NCI-H1436 treated with DMSO at 0.1 percent for 48 hours (cell line): Measurements from ENCODE around the gene TNN.
"Not testable (repeated sequence)": the region's sequence is repeated elsewhere in the genome, so short reads cannot be mapped to it uniquely, and the experiment has no call there.

ENCODE experiments used
- DNase-seq: peaks from one replicate; lab custom pipeline; 2025; lab: John Stamatoyannopoulos, UW

Gene TNN, protein sequence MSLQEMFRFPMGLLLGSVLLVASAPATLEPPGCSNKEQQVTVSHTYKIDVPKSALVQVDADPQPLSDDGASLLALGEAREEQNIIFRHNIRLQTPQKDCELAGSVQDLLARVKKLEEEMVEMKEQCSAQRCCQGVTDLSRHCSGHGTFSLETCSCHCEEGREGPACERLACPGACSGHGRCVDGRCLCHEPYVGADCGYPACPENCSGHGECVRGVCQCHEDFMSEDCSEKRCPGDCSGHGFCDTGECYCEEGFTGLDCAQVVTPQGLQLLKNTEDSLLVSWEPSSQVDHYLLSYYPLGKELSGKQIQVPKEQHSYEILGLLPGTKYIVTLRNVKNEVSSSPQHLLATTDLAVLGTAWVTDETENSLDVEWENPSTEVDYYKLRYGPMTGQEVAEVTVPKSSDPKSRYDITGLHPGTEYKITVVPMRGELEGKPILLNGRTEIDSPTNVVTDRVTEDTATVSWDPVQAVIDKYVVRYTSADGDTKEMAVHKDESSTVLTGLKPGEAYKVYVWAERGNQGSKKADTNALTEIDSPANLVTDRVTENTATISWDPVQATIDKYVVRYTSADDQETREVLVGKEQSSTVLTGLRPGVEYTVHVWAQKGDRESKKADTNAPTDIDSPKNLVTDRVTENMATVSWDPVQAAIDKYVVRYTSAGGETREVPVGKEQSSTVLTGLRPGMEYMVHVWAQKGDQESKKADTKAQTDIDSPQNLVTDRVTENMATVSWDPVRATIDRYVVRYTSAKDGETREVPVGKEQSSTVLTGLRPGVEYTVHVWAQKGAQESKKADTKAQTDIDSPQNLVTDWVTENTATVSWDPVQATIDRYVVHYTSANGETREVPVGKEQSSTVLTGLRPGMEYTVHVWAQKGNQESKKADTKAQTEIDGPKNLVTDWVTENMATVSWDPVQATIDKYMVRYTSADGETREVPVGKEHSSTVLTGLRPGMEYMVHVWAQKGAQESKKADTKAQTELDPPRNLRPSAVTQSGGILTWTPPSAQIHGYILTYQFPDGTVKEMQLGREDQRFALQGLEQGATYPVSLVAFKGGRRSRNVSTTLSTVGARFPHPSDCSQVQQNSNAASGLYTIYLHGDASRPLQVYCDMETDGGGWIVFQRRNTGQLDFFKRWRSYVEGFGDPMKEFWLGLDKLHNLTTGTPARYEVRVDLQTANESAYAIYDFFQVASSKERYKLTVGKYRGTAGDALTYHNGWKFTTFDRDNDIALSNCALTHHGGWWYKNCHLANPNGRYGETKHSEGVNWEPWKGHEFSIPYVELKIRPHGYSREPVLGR (N-terminal part only)

DNA sequence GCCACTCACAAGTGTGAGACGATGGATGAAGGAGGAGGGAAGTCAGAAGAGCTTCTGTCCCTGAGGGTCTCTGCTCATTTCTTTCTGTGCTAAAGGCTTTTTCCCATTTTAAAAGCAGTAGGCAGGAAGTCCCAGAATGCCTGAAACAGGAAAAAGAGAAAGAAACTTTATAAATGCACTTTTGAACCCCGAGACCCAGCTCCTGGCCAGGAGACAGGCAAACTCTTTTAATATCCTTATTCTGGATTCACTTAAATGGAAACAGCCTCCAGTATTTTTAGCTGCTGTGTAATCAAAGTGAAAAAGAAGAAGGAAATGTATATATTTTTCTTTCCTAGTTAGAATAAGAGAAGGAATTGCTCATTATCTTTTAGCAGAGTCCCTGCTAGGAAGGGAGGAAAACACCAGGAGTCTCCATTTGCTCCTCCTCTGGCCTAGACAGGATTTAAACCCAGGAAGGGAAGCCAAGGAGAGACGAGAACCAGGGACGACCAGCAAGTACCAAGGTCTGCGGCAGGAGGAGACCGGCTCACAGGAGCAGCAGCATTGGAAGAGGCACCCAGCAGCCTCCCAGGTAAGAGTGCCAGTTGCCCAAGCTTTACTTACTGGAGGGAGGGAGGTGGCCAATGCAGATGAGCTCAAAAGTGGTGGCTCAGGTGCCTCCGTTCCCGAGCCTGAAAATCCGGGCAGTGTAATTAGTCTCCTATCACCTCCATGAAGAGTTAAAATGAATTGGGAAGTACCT lies at the start of gene TNN:
TSS of gene TNN (plus strand) at position 472 of the 745 bp plus-strand sequence. CDS start 9,586 bp downstream, outside the sequence.
- DNase-seq = no peak

DNA sequence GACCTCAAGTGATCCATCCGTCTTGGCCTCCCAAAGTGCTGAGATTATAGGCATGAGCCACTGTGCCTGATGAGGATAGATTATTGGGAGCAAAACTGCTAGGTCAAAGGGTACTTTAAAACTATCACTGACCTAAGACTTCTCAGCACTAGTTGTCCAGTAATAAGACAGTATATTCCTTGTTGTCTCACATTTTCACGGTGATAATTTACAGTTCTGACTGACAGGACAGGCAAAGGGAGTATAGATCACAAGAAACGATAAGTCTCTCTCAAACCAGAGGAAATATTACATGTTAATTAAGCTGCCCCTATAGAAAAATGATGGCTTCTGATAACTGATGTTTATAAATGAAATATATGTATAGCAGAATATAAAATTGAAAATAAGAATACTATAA lies 48.1 kb upstream of the TNN start:
- DNase-seq = no peak

- DNase-seq = peak; percentile 86
Observed at GRCh38 chr1:175023043-175023921, 44.4 kb upstream of the TNN start, which contains the start of gene MRPS14. MRPS14 (minus strand) TSS chr1:175023425; CDS start chr1:175023408, 17 bp downstream.

DNA sequence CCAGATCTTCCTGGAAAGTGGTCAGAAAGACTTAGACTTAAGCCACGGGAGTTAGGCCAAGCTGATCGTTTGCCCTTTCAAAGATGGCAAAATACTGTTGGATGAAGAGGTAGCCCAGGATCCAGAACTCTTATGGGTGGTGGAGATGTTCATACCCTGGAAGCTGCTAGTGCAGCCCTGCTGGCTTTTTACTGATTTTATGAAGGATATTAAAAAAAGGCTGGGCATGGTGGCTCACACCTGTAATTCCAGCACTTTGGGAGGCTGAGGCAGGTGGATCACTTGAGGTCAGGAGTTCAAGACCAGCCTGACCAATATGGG lies 43.8 kb upstream of the TNN start:
- not testable (repeated sequence) for DNase-seq

GRCh38 chr1:175024773-175025172 lies 42.9 kb upstream of the TNN start:
- no peak for DNase-seq

DNA sequence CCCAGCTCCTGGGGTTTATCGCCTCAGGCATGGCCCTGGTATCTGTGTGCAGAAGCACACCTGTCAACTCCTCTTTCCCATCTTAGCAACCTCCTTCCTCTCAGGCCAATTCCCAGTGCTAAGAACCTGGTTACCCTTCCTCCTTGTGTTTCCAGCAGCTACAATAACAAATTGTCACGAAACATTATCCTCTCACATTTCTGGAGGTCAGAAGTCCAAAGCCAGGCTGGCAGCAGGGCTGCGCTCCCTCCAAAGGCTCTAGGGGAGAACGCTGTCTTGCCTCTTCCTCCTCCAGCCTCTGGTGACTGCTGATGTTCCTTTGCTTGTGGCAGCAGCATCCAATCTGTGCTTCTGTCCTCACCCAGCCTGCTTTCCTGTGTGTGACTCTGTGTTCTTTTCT lies 33.7 kb upstream of the TNN start:
- DNase-seq = no peak

DNA sequence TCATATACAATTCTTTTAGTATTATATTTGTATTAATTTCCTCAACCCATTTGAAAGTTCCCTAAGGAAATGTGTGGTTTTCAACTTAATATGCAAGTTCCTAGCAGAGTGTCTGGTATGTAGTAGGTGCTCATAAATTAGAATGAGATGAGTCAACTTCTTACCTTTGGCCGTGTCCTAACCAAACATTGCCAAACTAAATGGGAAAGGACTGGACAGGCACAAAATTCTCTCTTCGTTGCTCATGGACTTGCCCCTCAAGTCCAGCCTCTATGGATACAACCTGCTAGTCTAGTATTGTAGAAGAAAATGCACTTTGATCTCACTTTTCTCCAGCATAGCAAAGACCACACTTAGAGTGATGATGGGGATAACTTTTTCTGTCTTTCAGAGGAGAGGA lies 32.9 kb upstream of the TNN start:
- DNase-seq = no peak

- no peak for DNase-seq
Observed at GRCh38 chr1:175035865-175036264, 31.8 kb upstream of the TNN start.

DNA sequence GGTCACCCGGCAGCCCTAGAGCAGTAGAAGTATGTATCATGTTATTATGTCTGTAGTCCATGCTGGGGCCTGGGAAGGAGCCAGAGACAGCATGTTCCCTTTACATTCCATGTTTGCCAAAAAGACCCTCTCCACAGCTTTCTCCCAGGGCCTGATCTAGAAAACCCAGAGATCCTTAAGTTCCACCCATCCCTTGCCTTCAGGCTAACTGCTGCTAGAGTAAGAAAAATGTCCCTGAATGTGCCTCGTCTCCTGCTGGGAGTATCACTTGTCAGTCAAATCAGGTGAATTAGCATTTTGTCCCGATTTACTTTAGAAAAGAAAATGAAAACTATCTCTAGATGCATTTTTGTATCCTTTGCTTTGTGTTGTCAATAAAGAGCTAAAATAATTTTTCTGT lies 31.2 kb upstream of the TNN start:
- no peak for DNase-seq

DNA sequence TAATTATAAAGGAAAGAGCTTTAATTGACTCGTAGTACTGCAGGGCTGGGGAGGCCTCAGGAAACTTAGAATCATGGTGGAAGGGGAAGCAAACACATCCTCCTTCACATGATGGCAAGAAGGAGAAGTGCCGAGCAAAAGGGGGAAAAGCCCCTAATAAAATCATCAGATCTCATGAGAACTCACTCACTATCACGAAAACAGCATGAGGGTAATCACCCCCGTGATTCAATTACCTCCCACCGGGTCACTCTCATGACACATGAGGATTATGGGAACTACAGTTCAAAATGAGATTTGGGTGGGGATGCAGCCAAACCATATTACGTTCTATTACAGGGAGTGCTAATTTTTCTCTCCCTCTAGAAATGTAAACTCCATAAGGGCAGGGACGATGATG lies 30.2 kb upstream of the TNN start:
- no peak for DNase-seq

DNA sequence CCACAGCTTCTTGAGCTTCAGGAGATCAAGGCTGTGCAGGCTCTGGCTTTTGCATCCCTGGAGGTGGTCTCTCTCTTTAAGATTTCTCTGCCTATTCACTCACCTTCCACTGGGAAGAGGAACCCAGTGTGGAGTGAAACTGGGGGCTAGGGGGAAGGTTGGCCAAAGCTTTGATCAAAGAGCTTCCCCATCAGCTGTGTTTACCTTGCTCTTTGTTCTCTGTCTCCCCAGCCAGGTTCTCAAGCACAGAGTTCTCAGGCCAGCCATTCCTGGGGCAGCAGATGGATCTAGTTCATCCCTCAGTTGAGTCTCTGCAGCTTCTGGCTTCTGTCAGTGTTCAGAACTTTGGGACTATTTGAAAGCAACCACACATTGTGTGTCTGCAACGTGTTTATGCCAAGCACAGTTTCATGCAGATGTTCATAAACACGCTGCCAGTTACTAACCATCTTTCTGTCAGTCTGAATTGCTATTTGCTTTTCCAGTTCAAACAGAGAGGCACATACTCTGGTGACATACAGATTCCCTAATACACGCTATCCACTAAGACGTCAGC lies 27.2 kb upstream of the TNN start:
- DNase-seq = no peak

DNA sequence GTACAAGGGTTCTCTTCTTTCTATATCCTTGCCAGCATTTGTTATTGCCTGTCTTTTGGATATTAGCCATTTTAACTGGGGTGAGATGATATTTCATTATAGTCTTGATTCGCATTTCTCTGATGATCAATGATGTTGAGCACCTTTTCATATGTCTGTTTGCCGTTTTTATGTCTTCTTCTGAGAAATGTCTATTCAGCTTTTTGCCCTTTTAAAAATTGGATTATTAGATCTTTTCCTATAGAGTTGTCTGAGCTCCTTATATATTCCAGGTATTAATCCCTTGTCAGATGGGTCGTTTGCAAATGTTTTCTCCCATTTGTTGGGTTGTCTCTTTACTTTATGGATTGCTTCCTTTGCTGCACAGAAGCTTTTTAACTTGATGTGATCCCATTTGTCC lies 25.0 kb upstream of the TNN start:
- DNase-seq = no peak

DNA sequence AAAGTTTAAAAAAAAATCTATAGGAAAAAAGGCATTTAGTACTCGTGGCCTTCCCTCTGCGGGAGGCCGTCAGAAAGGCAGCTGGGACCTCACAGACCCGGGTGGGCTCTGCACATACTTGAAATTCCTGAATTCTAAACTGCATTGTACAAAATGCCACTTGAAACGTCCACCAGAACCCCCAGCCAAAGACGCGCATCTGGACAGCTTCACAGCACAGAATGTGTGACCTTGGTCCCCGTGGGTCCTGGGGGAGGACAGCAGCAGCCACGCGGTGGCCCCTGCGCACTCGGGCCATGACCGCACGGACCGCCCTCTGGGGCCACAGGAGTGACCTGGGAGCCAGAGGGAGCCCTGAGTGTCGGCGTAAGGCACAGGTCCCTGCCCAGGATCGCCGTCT lies 23.8 kb upstream of the TNN start:
- no peak for DNase-seq

DNA sequence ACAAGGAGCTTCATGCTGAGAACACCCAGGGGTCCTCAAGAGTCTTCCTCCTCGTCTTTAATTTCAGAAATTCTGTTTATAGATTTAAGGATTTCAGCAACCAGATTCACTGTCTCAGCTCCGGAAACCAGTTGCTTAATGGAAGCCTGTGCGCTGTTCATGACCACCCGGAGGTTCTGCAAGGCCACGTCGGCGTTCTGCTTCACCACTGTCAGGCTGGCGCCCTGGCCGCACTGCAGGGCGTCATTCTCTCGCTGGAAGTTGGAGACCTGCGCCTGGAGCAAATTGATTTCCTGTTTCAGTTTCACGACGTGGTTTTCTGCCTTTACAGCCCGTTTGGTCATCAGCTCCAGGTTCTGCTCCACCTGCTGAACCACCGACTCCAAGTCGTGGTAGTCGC lies 23.0 kb upstream of the TNN start:
- DNase-seq = not testable (repeated sequence)

DNA sequence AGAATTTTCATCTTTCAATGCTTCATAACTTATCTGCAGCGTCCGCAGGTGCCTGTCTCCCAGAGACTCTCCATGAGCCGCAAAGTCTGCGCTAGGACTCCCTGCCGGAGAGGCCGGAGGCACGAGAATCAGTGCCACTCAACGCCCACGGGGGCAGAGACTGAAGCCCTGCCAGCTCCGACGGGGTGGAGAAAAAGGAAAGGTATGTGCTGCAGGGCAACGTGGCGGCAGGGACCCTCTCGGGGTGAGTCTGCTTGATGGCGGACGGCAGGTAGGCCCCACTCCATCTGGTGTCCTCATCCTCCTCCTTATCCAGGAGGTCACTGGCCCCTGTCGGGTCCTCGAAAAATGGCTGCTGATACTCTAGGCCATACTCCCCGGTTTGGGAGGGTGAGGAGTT lies 22.5 kb upstream of the TNN start:
- no peak for DNase-seq

DNA sequence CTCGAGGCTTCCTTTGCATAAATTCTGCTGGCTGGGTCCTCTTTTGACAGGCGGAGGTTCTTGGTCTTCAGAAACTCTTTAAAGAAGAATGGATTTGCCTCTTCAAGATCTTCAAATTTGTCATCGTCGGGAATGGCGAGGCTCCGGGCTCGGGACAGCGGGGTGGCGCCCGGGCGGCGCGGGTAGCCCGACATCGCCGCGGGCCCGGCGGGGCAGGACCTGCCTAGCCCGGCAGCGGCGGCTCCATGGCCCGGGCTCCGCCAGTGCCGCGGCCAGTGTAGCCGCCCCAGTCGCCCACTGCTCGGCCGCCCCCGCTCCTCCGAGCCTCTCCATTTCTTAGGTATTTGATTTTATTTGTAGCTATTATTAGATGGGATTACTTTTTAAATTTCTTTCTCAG lies 22.1 kb upstream of the TNN start:
- no peak for DNase-seq

DNA sequence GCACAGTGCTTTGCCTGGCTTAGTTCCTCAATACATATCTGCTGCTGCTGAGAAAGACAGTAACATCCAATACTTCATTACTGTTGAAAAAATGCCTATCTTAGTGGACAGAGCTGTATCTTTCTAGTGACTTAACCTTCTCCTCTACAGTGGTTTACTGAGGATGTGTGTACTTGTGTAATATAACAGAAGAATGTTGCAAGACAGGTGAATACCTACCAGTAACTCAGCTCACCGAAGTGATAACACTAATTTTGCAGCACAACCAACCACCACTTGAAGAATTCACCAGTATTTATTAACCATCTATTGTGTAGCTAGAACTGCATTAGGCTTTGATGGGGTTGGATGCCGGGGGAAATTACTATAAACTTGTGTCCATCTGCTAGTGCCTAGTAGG lies 16.6 kb upstream of the TNN start:
- no peak for DNase-seq

GRCh38 chr1:175054736-175055135 lies 12.9 kb upstream of the TNN start:
- no peak for DNase-seq

DNA sequence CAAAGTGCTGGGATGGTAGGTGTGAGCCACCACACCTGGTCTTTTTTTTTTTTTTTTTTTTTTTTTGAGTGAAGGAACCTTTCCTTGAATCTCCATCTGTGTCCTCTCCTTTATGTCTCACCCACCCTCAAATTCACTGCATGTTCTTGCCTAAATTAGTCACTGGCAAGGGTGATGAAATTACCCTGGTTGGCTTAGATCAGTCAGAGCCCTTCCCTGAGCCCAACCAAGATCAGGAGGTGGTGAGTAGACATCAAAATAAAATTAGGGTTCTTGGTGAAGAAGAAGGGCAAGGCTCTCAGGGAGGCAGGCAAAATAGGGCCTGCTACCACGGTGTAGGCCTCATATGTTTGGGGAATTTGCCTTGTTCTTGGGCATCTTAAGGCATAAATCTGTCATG lies 5.3 kb upstream of the TNN start:
- DNase-seq = no peak

GRCh38 chr1:175062858-175063257 lies 4.8 kb upstream of the TNN start:
- DNase-seq = no peak
